WTC11 (cell line): ENCODE data around the gene FTSJ3. TPM values are rescaled to one million over a fixed set of nuclear protein-coding genes. Genes with fewer than 3 reads are reported as not detected.

Experiments used
- ATAC-seq: fragments of 200-7000 bp; cut with Tn5 transposase; 2 replicates; pipeline ENCODE4 v1.10.0; 2021; ENCODE audit warnings: mild to moderate bottlenecking, moderate library complexity
- CTCF ChIA-PET: fragments of 300-600 bp; sonication (Branson Sonifier 250); formaldehyde crosslinking; loops from one replicate; lab custom pipeline; 2021; ENCODE audit warnings: antibody characterized with exemption; lab: Charles Lee
- POLR2A ChIA-PET: fragments of 350-600 bp; sonication (Branson Sonifier 250); formaldehyde crosslinking; loops from one replicate; lab custom pipeline; 2021; ENCODE audit warnings: antibody characterized with exemption; lab: Charles Lee
- DNase-seq: peaks from one replicate; pipeline ENCODE4 v3.0.0; 2021; ENCODE audit warnings: low spot score
- H3K27ac Mint-ChIP-seq: 2 replicates; pipeline ENCODE4 v1.8.0; 2021; ENCODE audit warnings: mixed read lengths
- H3K27me3 Mint-ChIP-seq: 2 replicates; pipeline ENCODE4 v1.8.0; 2021; ENCODE audit warnings: low read depth, mild to moderate bottlenecking, moderate library complexity, mixed read lengths
- H3K36me3 Mint-ChIP-seq: 2 replicates; pipeline ENCODE4 v1.8.0; 2021; ENCODE audit warnings: mixed read lengths
- H3K4me1 Mint-ChIP-seq: 2 replicates; pipeline ENCODE4 v1.8.0; 2022; ENCODE audit warnings: mixed read lengths
- H3K4me3 Mint-ChIP-seq: 2 replicates; pipeline ENCODE4 v1.8.0; 2021; ENCODE audit warnings: mild to moderate bottlenecking, moderate library complexity, mixed read lengths
- H3K9me3 Mint-ChIP-seq: 2 replicates; pipeline ENCODE4 v1.8.0; 2021; ENCODE audit warnings: mixed read lengths
- CREB1 ChIP-seq: sonication (generic); formaldehyde crosslinking; IDR thresholded peaks from 2 replicates; pipeline ENCODE4 v1.8.0; 2023; ENCODE audit warnings: mild to moderate bottlenecking, missing genetic modification reagents
- FOXJ3 ChIP-seq: sonication (generic); formaldehyde crosslinking; IDR thresholded peaks from 2 replicates; pipeline ENCODE4 v1.9.0; 2021; ENCODE audit warnings: missing genetic modification reagents, mild to moderate bottlenecking, borderline replicate concordance
- FOXK1 ChIP-seq: sonication (generic); formaldehyde crosslinking; IDR thresholded peaks from 2 replicates; pipeline ENCODE4 v1.8.0; 2022; ENCODE audit warnings: mild to moderate bottlenecking, moderate library complexity, missing genetic modification reagents
- KAT7 ChIP-seq: sonication (generic); formaldehyde crosslinking; IDR thresholded peaks from 2 replicates; pipeline ENCODE4 v1.8.1; 2023; ENCODE audit warnings: missing genetic modification reagents, mild to moderate bottlenecking, borderline replicate concordance
- NFE2L1 ChIP-seq: sonication (generic); formaldehyde crosslinking; IDR thresholded peaks from 2 replicates; pipeline ENCODE4 v1.8.1; 2023; ENCODE audit warnings: missing genetic modification reagents
- NFYB ChIP-seq: sonication (generic); formaldehyde crosslinking; conservative IDR thresholded peaks from 2 replicates; pipeline ENCODE4 v1.8.0; 2022; ENCODE audit warnings: low read depth, missing genetic modification reagents
- NR1H2 ChIP-seq: sonication (generic); formaldehyde crosslinking; IDR thresholded peaks from 2 replicates; pipeline ENCODE4 v1.9.0; 2021; ENCODE audit warnings: mild to moderate bottlenecking, moderate library complexity, missing genetic modification reagents
- NR2C2 ChIP-seq: sonication (generic); formaldehyde crosslinking; IDR thresholded peaks from 2 replicates; pipeline ENCODE4 v1.8.0; 2022; ENCODE audit warnings: mild to moderate bottlenecking, missing genetic modification reagents
- RELA ChIP-seq: sonication (generic); formaldehyde crosslinking; IDR thresholded peaks from 2 replicates; pipeline ENCODE4 v1.8.1; 2022; ENCODE audit warnings: missing genetic modification reagents, mild to moderate bottlenecking, borderline replicate concordance
- TEAD1 ChIP-seq: sonication (generic); formaldehyde crosslinking; IDR thresholded peaks from 2 replicates; pipeline ENCODE4 v1.8.0; 2022; ENCODE audit warnings: mild to moderate bottlenecking, missing genetic modification reagents
- TP53 ChIP-seq: sonication (generic); formaldehyde crosslinking; IDR thresholded peaks from 2 replicates; pipeline ENCODE4 v1.8.1; 2023; ENCODE audit warnings: mild to moderate bottlenecking, missing genetic modification reagents
- ZNF121 ChIP-seq: sonication (generic); formaldehyde crosslinking; IDR thresholded peaks from 2 replicates; pipeline ENCODE4 v1.8.0; 2023; ENCODE audit warnings: missing genetic modification reagents
- ZNF232 ChIP-seq: sonication (generic); formaldehyde crosslinking; IDR thresholded peaks from 2 replicates; pipeline ENCODE4 v1.8.0; 2022; ENCODE audit warnings: mild to moderate bottlenecking, missing genetic modification reagents
- ZNF317 ChIP-seq: sonication (generic); formaldehyde crosslinking; IDR thresholded peaks from 2 replicates; pipeline ENCODE4 v1.8.1; 2023; ENCODE audit warnings: low read depth, mild to moderate bottlenecking, moderate library complexity, missing genetic modification reagents, borderline replicate concordance
- ZNF396 ChIP-seq: fragments of 250-450 bp; sonication (Bioruptor Pico); IDR thresholded peaks from 2 replicates; pipeline ENCODE4 v1.8.0; 2021; ENCODE audit warnings: mild to moderate bottlenecking, moderate library complexity, borderline replicate concordance
- ZNF416 ChIP-seq: fragments of 250-450 bp; sonication (Bioruptor Pico); IDR thresholded peaks from 2 replicates; pipeline ENCODE4 v1.9.0; 2021; ENCODE audit warnings: mild to moderate bottlenecking, inconsistent platforms
- total RNA-seq: library from RNA; stranded (reverse); gene quantifications from 3 replicates; pipeline ENCODE4 v1.2.3, GENCODE V29; 2021
- TF ChIP-seq, protein P1 (sequence below): fragments of 250-450 bp; sonication (Bioruptor Pico); IDR thresholded peaks from 2 replicates; pipeline ENCODE4 v1.9.0; 2021; ENCODE audit warnings: mild to moderate bottlenecking
- TF ChIP-seq, protein P2 (sequence below): sonication (generic); formaldehyde crosslinking; IDR thresholded peaks from 2 replicates; pipeline ENCODE4 v1.8.0; 2022; ENCODE audit warnings: mild to moderate bottlenecking, missing genetic modification reagents
- TF ChIP-seq, protein P3 (sequence below): sonication (generic); formaldehyde crosslinking; IDR thresholded peaks from 2 replicates; pipeline ENCODE4 v1.8.0; 2022; ENCODE audit warnings: mild to moderate bottlenecking, missing genetic modification reagents
- TF ChIP-seq, protein P4 (sequence below): sonication (generic); formaldehyde crosslinking; IDR thresholded peaks from 2 replicates; pipeline ENCODE4 v1.8.1; 2023; ENCODE audit warnings: mild to moderate bottlenecking, missing genetic modification reagents

FTSJ3 gene
- total RNA-seq, 1 experiment from 2014 or later = 62.1 TPM

DNA sequence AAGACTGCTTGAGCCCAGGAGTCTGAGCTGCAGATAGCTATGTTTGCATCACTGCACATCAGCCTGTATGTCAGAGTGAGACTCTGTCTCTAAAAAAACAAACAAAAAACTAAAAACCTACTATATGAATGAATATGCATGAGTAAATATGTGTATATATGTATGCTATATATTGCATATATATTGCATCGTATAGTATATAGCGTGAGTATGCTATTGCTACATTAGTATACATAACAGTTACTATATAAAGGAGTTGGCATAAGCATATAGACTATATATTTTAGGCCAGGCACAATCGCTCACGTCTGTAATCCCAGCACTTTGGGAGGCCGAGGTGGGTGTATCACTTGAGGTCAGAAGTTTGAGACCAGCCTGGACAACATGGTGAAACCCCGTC is 37.4 kb downstream of the FTSJ3 start:
- POLR2A ChIA-PET = no interaction called here
- TF ChIP-seq, protein P1, sequence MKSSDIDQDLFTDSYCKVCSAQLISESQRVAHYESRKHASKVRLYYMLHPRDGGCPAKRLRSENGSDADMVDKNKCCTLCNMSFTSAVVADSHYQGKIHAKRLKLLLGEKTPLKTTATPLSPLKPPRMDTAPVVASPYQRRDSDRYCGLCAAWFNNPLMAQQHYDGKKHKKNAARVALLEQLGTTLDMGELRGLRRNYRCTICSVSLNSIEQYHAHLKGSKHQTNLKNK (CRISPR knock-in tag) = no peak
- TF ChIP-seq FOXJ3 (CRISPR knock-in tag) (no peak), ZNF416 (CRISPR knock-in tag) (no peak), ZNF317 (no peak), TEAD1 (no peak), TP53 (CRISPR knock-in tag) (no peak)
- TF ChIP-seq, protein P2, sequence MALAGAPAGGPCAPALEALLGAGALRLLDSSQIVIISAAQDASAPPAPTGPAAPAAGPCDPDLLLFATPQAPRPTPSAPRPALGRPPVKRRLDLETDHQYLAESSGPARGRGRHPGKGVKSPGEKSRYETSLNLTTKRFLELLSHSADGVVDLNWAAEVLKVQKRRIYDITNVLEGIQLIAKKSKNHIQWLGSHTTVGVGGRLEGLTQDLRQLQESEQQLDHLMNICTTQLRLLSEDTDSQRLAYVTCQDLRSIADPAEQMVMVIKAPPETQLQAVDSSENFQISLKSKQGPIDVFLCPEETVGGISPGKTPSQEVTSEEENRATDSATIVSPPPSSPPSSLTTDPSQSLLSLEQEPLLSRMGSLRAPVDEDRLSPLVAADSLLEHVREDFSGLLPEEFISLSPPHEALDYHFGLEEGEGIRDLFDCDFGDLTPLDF = no peak

DNA sequence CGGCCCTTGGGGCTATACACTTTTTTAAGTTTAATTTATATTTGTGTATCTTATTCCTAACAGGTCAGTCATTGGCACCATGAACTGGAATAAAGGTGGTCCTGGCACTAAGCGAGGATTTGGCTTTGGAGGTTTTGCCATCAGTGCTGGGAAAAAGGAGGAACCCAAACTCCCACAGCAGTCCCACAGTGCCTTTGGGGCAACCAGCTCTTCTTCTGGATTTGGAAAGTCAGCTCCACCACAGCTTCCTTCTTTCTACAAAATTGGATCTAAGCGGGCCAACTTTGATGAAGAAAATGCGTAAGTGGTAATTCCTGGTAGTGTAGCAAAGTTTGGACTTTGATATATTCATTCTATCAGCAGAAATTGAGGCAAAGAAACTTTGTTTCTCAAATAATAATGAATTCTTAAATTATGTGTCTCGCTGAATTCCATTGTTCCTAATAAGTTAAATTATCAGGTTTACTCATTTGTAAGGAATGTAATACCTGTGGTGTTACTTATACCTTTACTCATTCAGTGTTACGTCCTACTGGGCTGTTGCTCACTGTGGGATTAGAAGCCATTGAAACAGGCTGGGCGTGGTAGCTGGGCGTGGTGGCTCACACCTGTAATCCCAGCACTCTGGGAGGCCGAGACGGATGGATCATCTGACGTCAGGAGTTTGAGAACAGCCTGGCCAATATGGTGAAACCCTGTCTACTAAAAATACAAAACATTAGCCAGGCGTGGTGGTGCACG is 40.3 kb downstream of the FTSJ3 start:
- ChIA-PET POLR2A (no interaction called here), CTCF (no interaction called here)
- Mint-ChIP-seq H3K27ac (no peak overlapping the region), H3K4me3 (no peak overlapping the region), H3K36me3 (peaks cover 25% of the 10 kb centered on the region), H3K9me3 (no peaks in the 10 kb centered on the region), H3K4me1 (no peaks in the 10 kb centered on the region), H3K27me3 (no peaks in the 10 kb centered on the region)
- ATAC-seq = no peak
- TF ChIP-seq FOXJ3 (CRISPR knock-in tag) (no peak), ZNF121 (no peak), KAT7 (CRISPR knock-in tag) (no peak), FOXK1 (no peak), NFE2L1 (no peak), CREB1 (CRISPR knock-in tag) (no peak), NR2C2 (no peak)
- TF ChIP-seq, protein P3, sequence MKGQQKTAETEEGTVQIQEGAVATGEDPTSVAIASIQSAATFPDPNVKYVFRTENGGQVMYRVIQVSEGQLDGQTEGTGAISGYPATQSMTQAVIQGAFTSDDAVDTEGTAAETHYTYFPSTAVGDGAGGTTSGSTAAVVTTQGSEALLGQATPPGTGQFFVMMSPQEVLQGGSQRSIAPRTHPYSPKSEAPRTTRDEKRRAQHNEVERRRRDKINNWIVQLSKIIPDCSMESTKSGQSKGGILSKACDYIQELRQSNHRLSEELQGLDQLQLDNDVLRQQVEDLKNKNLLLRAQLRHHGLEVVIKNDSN (CRISPR knock-in tag) = no peak
- TF ChIP-seq, protein P4, sequence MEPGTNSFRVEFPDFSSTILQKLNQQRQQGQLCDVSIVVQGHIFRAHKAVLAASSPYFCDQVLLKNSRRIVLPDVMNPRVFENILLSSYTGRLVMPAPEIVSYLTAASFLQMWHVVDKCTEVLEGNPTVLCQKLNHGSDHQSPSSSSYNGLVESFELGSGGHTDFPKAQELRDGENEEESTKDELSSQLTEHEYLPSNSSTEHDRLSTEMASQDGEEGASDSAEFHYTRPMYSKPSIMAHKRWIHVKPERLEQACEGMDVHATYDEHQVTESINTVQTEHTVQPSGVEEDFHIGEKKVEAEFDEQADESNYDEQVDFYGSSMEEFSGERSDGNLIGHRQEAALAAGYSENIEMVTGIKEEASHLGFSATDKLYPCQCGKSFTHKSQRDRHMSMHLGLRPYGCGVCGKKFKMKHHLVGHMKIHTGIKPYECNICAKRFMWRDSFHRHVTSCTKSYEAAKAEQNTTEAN (CRISPR knock-in tag) = no peak
- DNase-seq = no peak

More for the DNA sequence above, 37.4 kb downstream of the FTSJ3 start:
- no peak overlapping the region for H3K4me3 Mint-ChIP-seq
- ATAC-seq = no peak
- H3K27ac Mint-ChIP-seq = no peak overlapping the region
- CTCF ChIA-PET = no interaction called here
- no peaks in the 10 kb centered on the region for H3K4me1 Mint-ChIP-seq
- DNase-seq = no peak
- peaks cover 49% of the 10 kb centered on the region for H3K36me3 Mint-ChIP-seq
- no peaks in the 10 kb centered on the region for H3K27me3 Mint-ChIP-seq
- H3K9me3 Mint-ChIP-seq = no peaks in the 10 kb centered on the region

DNA sequence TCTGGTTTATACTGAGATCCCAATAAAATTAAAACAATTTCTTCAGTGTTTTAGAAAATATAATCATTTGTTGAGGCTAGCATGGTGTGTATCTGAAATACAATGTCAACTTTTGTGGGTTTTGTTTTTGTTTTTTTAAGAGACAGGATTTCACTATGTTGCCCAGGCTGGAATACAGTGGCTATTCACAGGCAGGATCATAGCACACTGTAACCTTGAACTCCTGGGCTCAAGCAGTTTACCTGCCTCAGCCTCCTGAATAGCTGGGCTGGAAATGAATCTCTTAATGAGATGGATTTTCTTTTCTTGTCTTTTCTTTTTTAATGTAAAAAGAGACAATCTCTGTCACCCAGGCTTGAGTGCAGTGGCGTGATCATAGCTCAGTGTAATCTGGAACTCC is 41.3 kb downstream of the FTSJ3 start:
- POLR2A ChIA-PET = no interaction called here
- H3K27ac Mint-ChIP-seq = no peak overlapping the region
- H3K36me3 Mint-ChIP-seq = peaks cover 23% of the 10 kb centered on the region
- CTCF ChIA-PET = no interaction called here
- ATAC-seq (no peak), DNase-seq (no peak)
- H3K4me1 Mint-ChIP-seq = no peaks in the 10 kb centered on the region
- TF ChIP-seq RELA (CRISPR knock-in tag) (no peak), ZNF232 (no peak), FOXK1 (no peak), ZNF396 (CRISPR knock-in tag) (no peak), NFYB (CRISPR knock-in tag) (no peak), NFE2L1 (no peak), NR1H2 (CRISPR knock-in tag) (no peak)
- no peaks in the 10 kb centered on the region for H3K9me3 Mint-ChIP-seq
- H3K4me3 Mint-ChIP-seq = no peak overlapping the region
- H3K27me3 Mint-ChIP-seq = no peaks in the 10 kb centered on the region
